Glomerular endothelial cell (primary cell): ENCODE measurements around the gene PHKB. TPM values are rescaled to one million over a fixed set of nuclear protein-coding genes. Genes with fewer than 3 reads are reported as not detected.
"Not testable (repeated sequence)": the region's sequence is repeated elsewhere in the genome, so short reads cannot be mapped to it uniquely, and the experiment has no call there.

ENCODE experiments used
- DNase-seq: peaks from one replicate; pipeline ENCODE4 v3.0.0-alpha.2; 2011; ENCODE audit warnings: low read depth, low spot score; ENCODE audit errors: extremely low read depth
- total RNA-seq: library from RNA; depleted of rRNA; stranded (reverse); fragments of >200 nt; gene quantifications from 2 replicates; pipeline ENCODE4 v1.2.3, GENCODE V29; 2015

The PHKB gene
- total RNA-seq, 1 donor from 2014 or later: 59.1 TPM

GRCh38 chr16:47554587-47554986 lies 93.5 kb downstream of the PHKB start:
- DNase-seq: not testable (repeated sequence)

- no peak for DNase-seq
Observed at GRCh38 chr16:47561286-47561685, 100.2 kb downstream of the PHKB start.

GRCh38 chr16:47562366-47562765 lies 101.2 kb downstream of the PHKB start:
- DNase-seq: no peak

- peak; percentile 1 for DNase-seq
Observed at GRCh38 chr16:47565454-47565853, 104.3 kb downstream of the PHKB start.

GRCh38 chr16:47567321-47567720 lies 106.2 kb downstream of the PHKB start:
- no peak for DNase-seq

- no peak for DNase-seq
Observed at GRCh38 chr16:47568351-47568750, 107.2 kb downstream of the PHKB start.

GRCh38 chr16:47571049-47571448 lies 109.9 kb downstream of the PHKB start:
- no peak for DNase-seq

GRCh38 chr16:47571711-47572110 lies 110.6 kb downstream of the PHKB start:
- no peak for DNase-seq

GRCh38 chr16:47574091-47575054 lies 113.2 kb downstream of the PHKB start:
- no peak for DNase-seq

GRCh38 chr16:47577029-47577428 lies 115.9 kb downstream of the PHKB start:
- no peak for DNase-seq

GRCh38 chr16:47578033-47578432 lies 116.9 kb downstream of the PHKB start:
- no peak for DNase-seq

- DNase-seq: no peak
Observed at GRCh38 chr16:47578573-47578972, 117.4 kb downstream of the PHKB start.

- DNase-seq: no peak
Observed at GRCh38 chr16:47581114-47581513, 120.0 kb downstream of the PHKB start.

GRCh38 chr16:47584464-47585225 lies 123.5 kb downstream of the PHKB start:
- no peak for DNase-seq

- DNase-seq: no peak
Observed at GRCh38 chr16:47586121-47586520, 125.0 kb downstream of the PHKB start.

GRCh38 chr16:47590472-47590871 lies 129.3 kb downstream of the PHKB start:
- DNase-seq: no peak

- no peak for DNase-seq
Observed at GRCh38 chr16:47592232-47592631, 131.1 kb downstream of the PHKB start.

- DNase-seq: no peak
Observed at GRCh38 chr16:47599512-47599911, 138.4 kb downstream of the PHKB start.

- no peak for DNase-seq
Observed at GRCh38 chr16:47600376-47600775, 139.2 kb downstream of the PHKB start.

- no peak for DNase-seq
Observed at GRCh38 chr16:47604306-47604705, 143.2 kb downstream of the PHKB start.

- no peak for DNase-seq
Observed at GRCh38 chr16:47611042-47611441, 149.9 kb downstream of the PHKB start.
